Natural killer cell (primary cell): ENCODE measurements around the gene RAB19. TPM values are rescaled to one million over a fixed set of nuclear protein-coding genes. Genes with fewer than 3 reads are reported as not detected.
A peak's percentile ranks its signal among the peaks of the same experiment; 100 is the strongest.
"Not testable (repeated sequence)": the region's sequence is repeated elsewhere in the genome, so short reads cannot be mapped to it uniquely, and the experiment has no call there.

ENCODE experiments used
- ATAC-seq, 3 donors: fragments of 150-1000 bp in 2 of 3; fragments of 200-7000 bp in 1 of 3; cut with Tn5 transposase; 1 replicate in 1 of 3; 2 replicates in 2 of 3; pipeline ENCODE4 v1.10.0; 2021; ENCODE audit warnings: mild to moderate bottlenecking in 2 of 3, moderate library complexity in 2 of 3
- DNase-seq, 2 donors: peaks; one replicate each; pipeline versions ENCODE4 v3.0.0 to v3.0.0-alpha.2; 2013 to 2021; ENCODE audit warnings: mixed read lengths in 1 of 2
- H3K27ac ChIP-seq: one replicate; pipeline ENCODE4 v1.5.1; 2013; ENCODE audit warnings: mild to moderate bottlenecking, low read length
- H3K27me3 ChIP-seq: one replicate; pipeline ENCODE4 v1.6.1; 2013; ENCODE audit warnings: low read length; ENCODE audit not compliant: control insufficient read depth, insufficient read depth
- H3K36me3 ChIP-seq: one replicate; pipeline ENCODE4 v1.6.1; 2013; ENCODE audit warnings: low read length; ENCODE audit not compliant: control insufficient read depth, insufficient read depth
- H3K4me1 ChIP-seq: one replicate; pipeline ENCODE4 v1.6.1; 2013; ENCODE audit warnings: low read length; ENCODE audit not compliant: control insufficient read depth, insufficient read depth
- H3K4me3 ChIP-seq: one replicate; pipeline ENCODE4 v1.5.1; 2013; ENCODE audit warnings: low read length
- H3K9me3 ChIP-seq: one replicate; pipeline ENCODE4 v1.6.1; 2013; ENCODE audit warnings: low read length; ENCODE audit not compliant: control insufficient read depth, insufficient read depth
- H3K27ac Mint-ChIP-seq, 2 donors: one replicate each; pipeline ENCODE4 v1.8.0; 2022; ENCODE audit warnings: mild to moderate bottlenecking in 2 of 2, mixed read lengths in 2 of 2, moderate library complexity in 1 of 2
- H3K27me3 Mint-ChIP-seq, 2 donors: one replicate each; pipeline ENCODE4 v1.8.0; 2022; ENCODE audit warnings: low read depth in 2 of 2, mixed read lengths in 2 of 2
- H3K36me3 Mint-ChIP-seq: one replicate; pipeline ENCODE4 v1.8.0; 2022; ENCODE audit warnings: mixed read lengths
- H3K4me1 Mint-ChIP-seq, 2 donors: one replicate each; pipeline ENCODE4 v1.8.0; 2022; ENCODE audit warnings: mixed read lengths in 2 of 2
- H3K4me3 Mint-ChIP-seq: one replicate; pipeline ENCODE4 v1.8.0; 2022; ENCODE audit warnings: mild to moderate bottlenecking, moderate library complexity, mixed read lengths
- H3K9me3 Mint-ChIP-seq, 2 donors: one replicate each; pipeline ENCODE4 v1.8.0; 2022; ENCODE audit warnings: mixed read lengths in 2 of 2
- CTCF ChIP-seq: fragments of 200-600 bp; IDR thresholded peaks from one replicate; pipeline ENCODE4 v1.8.0; 2022; ENCODE audit warnings: antibody characterized with exemption
- WGBS: methylation state at CpG from one replicate; pipeline ENCODE4 v1.1.7; 2013; ENCODE audit warnings: missing lambda C conversion rate; ENCODE audit not compliant: insufficient coverage; 5-methylcytosine and 5-hydroxymethylcytosine counted together
- intact Hi-C: fragments of 100-400 bp; cut with micrococcal nuclease; formaldehyde crosslinking; loops from one replicate; pipeline ENCODE4 v1.14.2; 2022
- total RNA-seq, 4 donors: library from RNA; stranded (reverse); fragments of 120-200 nt in 1 of 4; gene quantifications; one replicate each; pipeline versions ENCODE4 v1.2.3 to v1.2.4, GENCODE V29; 2013 to 2022

The RAB19 gene
- total RNA-seq, 3 donors from 2014 or later (not counting 1 experiment from before 2014, with no cell fraction given), result 1.9 to 3.3 (median 2.8) TPM

GRCh38 chr7:140416560-140416959 lies 12.7 kb downstream of the RAB19 start:
- Histone ChIP-seq H3K9me3 (no peaks in the 10 kb centered on the region), H3K27me3 (no peaks in the 10 kb centered on the region), H3K4me1 (no peaks in the 10 kb centered on the region), H3K4me3 (no peak overlapping the region), H3K36me3 (peaks cover 2% of the 10 kb centered on the region), H3K27ac (no peak overlapping the region)
- Mint-ChIP-seq H3K36me3 (no peaks in the 10 kb centered on the region), H3K4me3 (no peak overlapping the region), H3K27ac (no peak overlapping the region), H3K4me1 (peaks cover 6 to 10% of the 10 kb centered on the region in 2 donors), H3K9me3 (no peaks in the 10 kb centered on the region), H3K27me3 (no peaks in the 10 kb centered on the region)
- ATAC-seq (no peak), DNase-seq (no peak)
- 91% methylated on average over 6 of the region's 8 CpGs for WGBS
- intact Hi-C loops, result no loop called here
- TF ChIP-seq CTCF, result no peak

- no peaks in the 10 kb centered on the region for H3K36me3 ChIP-seq
- no peak overlapping the region for H3K27ac ChIP-seq
- Mint-ChIP-seq H3K9me3 (no peaks in the 10 kb centered on the region), H3K36me3 (no peaks in the 10 kb centered on the region), H3K27me3 (no peaks in the 10 kb centered on the region), H3K4me1 (peaks cover 6 to 10% of the 10 kb centered on the region in 2 donors), H3K27ac (no peak overlapping the region), H3K4me3 (no peak overlapping the region)
- WGBS, result 47% methylated on average over 8 of the region's 8 CpGs
- H3K9me3 ChIP-seq, result no peaks in the 10 kb centered on the region
- ATAC-seq, result no peak
- no peaks in the 10 kb centered on the region for H3K4me1 ChIP-seq
- no peak for DNase-seq
- no peak for TF ChIP-seq CTCF
- no peaks in the 10 kb centered on the region for H3K27me3 ChIP-seq
- no peak overlapping the region for H3K4me3 ChIP-seq
- intact Hi-C loops, result no loop called here
Measured at GRCh38 chr7:140417456-140418155, 13.7 kb downstream of the RAB19 start.

GRCh38 chr7:140418156-140418472 lies 14.3 kb downstream of the RAB19 start:
- H3K27ac Mint-ChIP-seq, H3K36me3 Mint-ChIP-seq, H3K4me3 Mint-ChIP-seq, H3K27me3 ChIP-seq, H3K9me3 ChIP-seq, H3K36me3 ChIP-seq, ATAC-seq, intact Hi-C loops, H3K4me3 ChIP-seq, H3K4me1 ChIP-seq, DNase-seq, H3K9me3 Mint-ChIP-seq, H3K27me3 Mint-ChIP-seq, H3K4me1 Mint-ChIP-seq, H3K27ac ChIP-seq: not testable (repeated sequence)
- 84% methylated on average over 5 of the region's 5 CpGs for whole genome bisulfite sequencing

- Mint-ChIP-seq H3K4me1 (peaks cover 6 to 10% of the 10 kb centered on the region in 2 donors), H3K4me3 (no peak overlapping the region), H3K27me3 (no peaks in the 10 kb centered on the region), H3K36me3 (no peaks in the 10 kb centered on the region), H3K27ac (no peak overlapping the region), H3K9me3 (no peaks in the 10 kb centered on the region)
- H3K27ac ChIP-seq, result no peak overlapping the region
- no peaks in the 10 kb centered on the region for H3K9me3 ChIP-seq
- TF ChIP-seq CTCF, result no peak
- H3K4me1 ChIP-seq, result no peaks in the 10 kb centered on the region
- no peak overlapping the region for H3K4me3 ChIP-seq
- ATAC-seq (peak; percentile 48 to 68 (median 57)), DNase-seq (no peak)
- intact Hi-C loops, result no loop called here
- no peaks in the 10 kb centered on the region for H3K36me3 ChIP-seq
- WGBS, result 100% methylated on average over 4 of the region's 4 CpGs
- H3K27me3 ChIP-seq, result no peaks in the 10 kb centered on the region
Measured at GRCh38 chr7:140418653-140419052, 14.8 kb downstream of the RAB19 start.
